G401.6 (cell line): ENCODE measurements around the gene GLB1L3.
"Not testable (repeated sequence)": the region's sequence is repeated elsewhere in the genome, so short reads cannot be mapped to it uniquely, and the experiment has no call there.

ENCODE experiments used
- FAIRE-seq: peaks from 2 replicates; lab custom pipeline; 2012; peaks lifted over from hg19 to GRCh38; lab: Jason Lieb, UNC

GLB1L3 gene

DNA sequence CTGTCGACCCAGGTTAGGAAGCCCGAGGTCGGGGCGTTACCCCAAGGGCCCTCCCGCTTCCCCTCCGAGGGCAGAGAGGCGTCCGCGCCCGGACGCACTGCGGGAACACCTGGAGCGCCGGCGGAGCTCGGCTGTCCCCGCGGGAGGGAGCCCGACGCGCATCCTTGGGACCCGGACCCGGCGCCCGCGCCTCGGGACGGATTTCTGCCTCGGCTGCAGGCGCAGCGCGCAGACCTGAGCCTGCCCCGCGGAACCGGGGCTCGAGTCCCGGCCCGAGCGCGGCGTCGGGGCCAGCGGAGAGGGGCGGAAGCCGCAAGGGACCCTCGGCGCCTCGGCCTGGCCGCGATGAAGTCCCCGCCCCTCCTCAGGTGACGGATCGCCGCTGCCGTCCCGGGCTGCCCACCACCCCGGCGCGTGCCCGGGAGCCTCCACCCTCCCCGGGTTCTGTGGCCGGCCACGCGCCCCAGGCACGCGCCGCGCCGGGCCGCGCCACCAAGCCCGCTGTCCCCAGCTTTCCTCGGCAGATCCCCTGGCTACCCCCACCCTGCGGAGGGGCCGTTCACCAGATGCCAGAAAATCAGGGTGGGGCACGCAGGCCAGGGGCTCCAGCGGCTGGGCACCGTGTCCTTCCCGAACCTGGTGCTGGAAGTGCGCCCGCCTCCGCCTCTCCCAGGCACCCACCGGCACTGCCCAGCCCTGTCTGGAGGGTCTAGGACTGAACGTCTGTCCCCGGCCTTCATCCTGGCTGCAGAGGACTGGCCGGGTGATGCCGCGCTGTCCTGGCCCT is 410 bp downstream of the GLB1L3 start:
- FAIRE-seq: no peak

DNA sequence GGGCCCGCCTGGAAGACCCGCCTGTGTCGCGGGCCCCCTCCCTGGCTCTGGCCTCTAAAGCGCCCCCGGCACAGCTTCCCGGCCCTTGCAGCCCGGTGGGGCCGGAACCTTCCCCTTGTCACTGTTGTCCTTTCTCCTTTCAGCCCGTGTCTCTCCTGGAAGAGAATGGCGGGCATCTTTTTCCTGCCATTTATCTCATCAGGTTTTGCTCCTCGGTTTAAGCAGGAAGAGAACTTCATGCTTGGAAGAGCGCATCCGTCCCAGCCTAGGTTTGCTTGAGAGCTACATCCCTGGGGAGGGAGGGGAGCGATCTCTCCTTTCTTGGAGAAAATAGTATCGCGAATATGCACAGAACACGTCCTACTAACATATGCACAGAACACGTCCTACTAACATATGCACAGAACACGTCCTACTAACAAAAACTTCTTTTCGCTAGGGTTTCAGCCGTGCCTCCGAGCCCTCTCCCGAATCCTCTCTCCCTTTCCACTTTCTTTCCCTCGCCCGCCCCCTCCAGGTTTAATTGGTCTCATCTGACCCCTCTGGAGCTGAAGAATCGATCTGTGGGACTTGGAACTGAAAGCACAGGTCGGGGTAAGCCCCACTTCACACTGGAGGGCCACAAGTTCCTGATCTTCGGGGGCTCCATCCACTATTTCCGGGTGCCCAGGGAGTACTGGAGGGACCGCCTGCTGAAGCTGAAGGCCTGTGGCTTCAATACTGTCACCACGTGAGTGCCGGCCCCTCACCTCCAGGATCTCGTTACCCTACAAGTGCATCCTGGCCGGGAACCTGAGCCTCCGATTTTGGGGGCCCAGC is 1.2 kb downstream of the GLB1L3 start:
- FAIRE-seq: no peak

DNA sequence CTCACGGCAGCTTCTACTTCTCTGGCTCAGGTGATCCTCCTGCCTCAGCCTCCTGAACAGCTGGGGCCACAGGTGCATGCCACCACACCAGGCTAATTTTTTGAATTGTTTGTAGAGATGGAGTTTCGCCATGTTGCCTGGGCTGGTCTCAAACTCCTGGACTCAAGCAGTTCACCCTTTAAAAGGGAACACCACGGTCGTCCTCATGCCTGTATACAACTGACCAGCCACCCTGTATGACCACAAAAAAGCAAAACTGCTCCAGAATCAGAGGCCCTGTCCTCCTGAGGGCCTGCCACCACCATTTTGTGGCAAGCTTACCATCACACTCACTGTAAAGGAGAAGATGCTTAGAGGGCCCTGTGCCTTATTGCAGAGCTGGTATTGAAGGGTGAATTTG is 2.2 kb downstream of the GLB1L3 start:
- no peak for FAIRE-seq

DNA sequence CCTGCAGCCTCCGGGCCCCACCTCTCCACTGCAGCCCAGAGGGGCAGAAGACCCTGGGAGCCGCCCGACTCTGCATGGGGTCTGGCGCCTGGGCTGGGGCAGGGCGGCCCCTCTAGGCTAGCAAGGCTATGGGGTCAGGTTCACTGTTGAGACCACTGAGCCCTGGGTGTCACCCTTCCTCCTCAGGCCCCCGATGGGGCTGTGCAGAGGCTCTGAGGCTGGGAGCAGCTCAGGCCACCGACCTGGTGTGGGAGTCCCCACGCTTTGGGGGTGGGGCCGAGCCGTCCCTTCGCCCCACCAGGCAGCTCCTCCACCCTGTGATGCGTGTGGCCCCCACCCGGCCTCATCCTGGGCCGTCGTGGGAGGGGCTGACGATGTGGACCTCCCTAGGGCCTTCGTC is 5.5 kb downstream of the GLB1L3 start:
- not testable (repeated sequence) for FAIRE-seq

DNA sequence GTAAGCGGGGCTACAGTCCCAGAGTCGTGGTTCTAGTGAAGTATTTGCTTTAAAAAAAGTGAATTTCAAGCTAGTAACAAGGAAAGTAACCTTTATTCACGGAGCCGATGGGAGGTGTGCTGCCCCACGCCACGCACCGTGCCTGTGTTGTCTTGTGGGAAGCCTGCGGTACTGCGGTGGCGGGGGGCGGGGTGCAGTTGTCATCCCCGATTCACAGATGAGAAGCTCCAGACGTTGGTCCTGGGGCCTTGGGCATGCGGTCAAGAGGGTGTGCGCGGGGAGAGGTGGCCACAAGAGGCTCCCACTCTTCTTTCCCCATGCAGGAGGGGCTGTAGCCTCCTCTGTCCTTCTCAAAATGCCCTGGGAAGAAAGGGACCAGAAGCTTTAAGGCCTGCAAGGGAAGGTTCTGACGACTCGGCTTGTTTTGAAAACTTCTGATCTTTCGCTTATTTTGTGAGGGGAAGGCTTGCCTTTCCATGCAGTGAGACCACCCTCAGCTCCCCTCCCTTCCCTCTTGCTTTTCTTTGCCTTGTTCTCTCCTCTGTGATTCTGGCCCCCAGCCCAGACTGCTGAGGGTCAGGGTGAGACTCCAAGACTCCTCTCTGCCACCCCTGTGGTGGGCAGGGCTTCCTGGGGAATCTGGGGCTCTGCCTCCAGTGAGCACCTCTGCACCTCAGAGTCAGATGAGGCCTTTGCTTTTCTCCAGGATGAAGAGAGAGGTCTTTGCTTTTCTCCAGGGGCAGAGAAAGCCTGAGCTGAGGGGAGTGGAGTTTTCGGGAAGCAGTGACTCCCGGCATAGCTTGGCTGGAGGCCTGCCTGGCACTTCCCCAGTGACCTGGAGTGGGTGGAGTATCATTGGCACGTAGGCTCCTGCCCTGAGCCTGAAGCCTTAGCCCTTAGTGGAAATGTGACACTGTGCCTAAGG is 6.2 kb downstream of the GLB1L3 start:
- FAIRE-seq: no peak

DNA sequence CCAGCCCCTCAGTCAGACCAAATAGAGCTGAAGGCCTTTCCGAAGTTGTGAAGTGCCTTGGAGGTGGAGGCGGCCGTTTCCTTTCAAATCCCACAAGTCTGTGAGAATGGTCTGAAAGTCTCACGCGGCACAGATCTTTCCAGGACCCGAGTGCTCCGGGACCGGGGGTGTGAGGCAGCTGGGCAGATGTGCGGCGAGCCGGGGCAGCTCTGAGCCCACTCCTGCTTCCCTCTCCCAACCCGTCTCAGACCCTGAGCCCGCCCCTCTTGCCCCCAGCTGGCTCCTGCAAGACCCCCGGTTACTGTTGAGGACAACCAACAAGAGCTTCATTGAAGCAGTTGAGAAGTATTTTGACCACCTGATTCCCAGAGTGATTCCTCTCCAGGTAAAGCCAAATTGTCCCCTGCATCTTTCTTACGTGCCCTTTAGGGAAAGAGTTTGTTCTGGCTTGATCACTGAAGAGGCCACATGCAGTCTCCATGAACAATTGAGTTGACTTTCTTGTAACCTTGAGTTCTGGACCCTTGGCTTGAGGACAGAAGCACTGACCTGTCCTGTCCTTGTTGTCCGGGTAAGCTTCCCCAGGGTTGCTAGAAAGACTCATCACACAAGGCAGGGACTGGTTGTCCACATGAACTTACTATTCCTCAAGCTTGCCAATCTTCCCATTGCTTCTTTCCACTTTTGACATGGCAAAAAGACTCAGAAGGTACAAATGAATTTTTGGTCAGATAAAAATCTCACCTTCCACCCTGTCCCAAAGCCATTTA is 7.5 kb downstream of the GLB1L3 start:
- no peak for FAIRE-seq

DNA sequence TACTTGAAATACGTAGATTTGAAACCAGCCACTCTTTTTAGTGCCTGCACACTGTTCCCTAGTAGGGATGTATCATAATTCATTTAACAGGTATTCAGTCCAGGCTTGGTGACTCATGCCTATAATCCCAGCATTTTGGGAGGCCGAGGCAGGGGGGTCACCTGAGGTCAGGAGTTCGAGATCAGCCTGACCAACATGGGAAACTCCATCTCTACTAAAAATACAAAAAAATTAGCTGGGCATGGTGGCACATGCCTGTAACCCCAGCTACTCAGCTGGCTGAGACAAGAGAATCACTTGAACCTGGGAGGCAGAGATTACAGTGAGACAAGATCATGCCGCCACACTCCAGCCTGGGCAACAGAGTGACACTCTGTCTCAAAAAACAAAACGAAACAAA is 8.2 kb downstream of the GLB1L3 start:
- FAIRE-seq: not testable (repeated sequence)

DNA sequence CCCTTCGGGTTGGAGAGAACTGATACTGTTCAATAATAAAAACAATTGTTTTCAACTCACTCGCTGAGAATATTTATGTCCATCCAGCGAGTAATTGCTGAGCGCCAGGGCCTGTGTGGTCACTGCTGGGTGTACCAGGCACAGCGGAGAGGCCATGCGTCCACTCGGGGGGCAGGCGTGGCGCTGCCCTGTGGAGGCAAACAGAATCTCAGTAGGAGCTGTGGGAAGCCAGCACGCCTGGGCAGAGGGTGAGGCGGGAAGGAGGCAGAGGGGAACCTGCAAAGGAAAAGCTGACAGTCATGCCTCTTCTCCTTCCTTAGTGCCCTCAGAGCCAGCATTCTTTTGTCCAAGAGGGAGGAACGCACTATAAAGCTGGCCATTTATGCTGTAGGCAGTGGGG is 11.4 kb downstream of the GLB1L3 start:
- FAIRE-seq: no peak

DNA sequence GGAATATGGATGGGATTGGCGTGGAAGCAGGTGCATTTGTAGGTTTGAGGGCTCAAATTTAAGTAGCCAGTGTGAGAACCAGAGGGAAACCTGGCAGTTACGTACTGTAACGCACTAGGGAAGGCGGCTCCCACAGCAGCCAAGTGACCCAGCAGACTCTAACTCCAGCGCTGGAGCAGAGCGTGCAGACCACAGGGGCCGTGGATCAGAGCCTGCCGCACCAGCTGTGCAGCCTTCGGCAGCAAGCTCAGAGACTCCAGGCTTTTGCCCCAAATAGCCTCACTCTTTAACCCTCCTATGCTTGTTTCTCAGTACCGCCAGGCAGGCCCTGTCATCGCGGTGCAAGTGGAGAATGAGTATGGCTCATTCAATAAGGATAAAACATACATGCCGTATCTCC is 12.3 kb downstream of the GLB1L3 start:
- no peak for FAIRE-seq

DNA sequence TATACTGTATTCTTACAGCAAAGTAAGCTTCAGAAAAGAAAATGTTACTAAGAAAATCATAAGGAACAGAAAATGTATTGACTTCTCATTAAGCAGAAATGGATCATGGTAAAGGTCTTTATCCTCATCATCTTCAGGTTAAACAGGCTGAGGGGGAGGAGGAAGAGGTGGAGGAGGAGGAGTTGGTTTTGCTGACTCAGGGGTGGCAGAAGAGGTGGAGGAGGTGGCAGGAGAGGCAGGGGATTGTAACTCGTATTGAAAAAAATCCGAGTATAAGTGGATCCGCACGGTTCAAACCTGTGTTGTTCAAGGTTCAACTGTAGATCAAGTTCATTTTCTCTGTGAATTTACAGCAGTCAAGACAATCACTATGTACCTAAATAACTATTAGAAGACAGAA is 13.0 kb downstream of the GLB1L3 start:
- FAIRE-seq: no peak

DNA sequence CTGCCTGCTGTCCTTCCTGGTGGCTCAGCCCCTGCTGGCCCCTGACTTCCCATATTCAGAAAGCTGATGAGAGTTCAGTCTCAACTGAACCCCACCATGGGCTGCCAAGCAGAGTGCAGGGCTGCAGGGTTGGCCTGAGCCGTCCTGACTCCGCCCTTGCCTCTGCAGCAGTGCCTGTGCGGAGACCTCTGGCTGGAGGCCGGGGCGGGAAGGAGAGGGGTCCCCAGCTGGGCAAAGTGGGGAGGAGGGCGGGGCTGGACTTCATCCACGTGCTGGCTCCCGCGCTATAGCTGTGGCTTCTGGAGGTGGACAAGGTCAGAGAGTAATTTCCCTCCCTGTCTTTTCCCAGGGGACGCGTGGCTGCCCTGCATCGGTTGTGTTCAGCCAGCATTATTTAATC is 13.6 kb downstream of the GLB1L3 start:
- no peak for FAIRE-seq

DNA sequence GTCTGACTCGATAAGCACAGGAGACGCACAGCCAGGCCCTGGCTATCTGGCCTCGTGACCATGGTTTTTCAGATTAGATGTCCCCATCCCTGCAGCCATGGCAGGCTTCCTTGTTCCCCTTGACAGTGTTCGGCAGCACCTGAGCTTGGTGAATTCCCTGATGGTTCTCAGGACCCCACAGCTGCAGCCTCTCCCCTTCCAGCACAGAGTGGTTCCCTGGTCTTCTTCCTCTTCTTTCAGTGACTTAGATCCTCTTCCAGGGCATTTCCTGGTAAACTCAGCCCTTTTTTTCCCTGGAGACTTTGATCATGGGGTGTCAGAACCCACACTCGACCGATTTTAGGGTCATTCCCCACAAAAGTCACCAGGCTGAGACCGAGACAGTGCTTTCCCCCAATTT is 14.5 kb downstream of the GLB1L3 start:
- FAIRE-seq: no peak

DNA sequence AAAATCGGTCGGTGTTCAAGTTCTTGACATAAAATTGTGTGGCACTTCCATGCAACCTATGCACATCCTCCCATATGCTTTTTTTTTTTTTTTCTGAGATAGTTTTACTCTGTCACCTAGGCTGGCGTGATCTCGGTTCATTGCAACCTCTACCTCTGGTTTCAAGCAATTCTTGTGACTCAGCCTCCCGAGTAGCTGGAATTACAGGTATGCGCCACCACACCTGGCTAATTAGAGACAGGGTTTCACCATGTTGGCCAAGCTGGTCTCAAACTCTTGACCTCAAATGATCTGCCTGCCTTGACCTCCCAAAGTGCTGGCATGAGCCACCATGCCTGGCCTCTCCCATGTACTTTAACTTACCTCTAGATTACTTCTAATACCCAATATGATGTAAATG is 15.0 kb downstream of the GLB1L3 start:
- no peak for FAIRE-seq

DNA sequence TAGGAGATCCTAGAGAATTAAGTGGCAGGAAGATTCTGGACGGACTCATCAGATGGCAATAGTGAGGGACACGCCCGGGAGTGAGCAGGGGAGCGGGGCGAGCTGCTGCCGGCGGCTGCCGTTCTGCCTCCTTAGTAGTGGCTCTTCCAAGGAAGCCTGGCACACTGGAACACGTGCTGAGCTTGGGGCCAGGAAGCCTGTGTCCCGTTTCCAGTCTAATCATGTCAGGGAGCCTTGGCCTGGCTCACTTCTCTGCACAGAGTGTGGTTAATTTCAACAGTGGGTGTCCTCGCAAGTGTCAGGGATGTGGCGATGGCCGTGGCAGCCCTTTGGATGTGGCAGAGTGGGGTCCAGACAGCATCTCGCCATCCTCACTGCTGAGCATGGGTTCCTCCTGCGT is 16.5 kb downstream of the GLB1L3 start:
- no peak for FAIRE-seq

DNA sequence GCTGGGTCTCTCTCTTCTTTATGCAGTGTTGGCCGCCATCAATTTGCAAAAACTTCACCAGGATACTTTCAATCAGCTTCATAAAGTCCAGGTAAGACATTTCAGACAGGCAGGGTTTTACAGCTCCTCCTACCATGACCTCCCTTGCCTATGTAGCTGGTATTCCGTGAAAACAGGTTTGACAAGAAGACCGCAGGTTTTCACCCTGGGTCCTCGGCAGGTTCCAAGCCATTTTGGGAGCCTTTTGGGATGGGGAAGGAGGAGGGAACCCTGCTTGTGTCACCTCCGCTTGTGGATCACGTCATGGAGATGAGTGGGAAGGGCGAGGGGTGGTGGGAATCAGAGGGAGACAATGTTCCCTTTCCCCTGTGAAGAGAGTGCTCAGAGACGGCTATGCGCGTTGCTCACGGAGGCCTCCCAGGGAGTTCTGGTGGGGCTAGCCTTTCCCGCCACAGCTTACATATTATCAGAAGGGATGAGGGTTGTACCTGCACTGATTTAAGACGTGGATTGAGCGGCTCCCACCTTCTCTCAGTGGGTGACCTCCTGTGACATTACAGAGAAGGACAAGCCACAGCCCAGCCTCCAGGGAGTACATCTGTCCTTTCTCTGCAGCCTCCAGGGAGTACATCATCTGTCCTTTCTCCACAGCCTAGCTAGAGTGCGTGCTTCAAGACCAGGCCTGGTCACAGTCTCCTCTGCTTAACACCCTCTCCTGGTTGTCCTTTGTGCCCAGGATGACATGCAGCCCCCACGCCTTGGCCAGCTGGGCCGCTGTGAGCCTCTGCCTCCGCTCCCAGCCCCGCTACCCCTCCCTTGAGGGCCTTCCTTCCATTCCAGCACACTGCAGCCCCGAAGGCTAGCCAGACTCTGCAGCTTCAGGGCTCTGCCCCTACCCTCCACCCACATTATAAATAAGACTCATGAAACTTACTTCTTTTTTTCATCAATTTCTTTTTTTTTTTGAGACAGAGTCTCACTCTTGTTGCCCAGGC is 17.2 kb downstream of the GLB1L3 start:
- FAIRE-seq: no peak

DNA sequence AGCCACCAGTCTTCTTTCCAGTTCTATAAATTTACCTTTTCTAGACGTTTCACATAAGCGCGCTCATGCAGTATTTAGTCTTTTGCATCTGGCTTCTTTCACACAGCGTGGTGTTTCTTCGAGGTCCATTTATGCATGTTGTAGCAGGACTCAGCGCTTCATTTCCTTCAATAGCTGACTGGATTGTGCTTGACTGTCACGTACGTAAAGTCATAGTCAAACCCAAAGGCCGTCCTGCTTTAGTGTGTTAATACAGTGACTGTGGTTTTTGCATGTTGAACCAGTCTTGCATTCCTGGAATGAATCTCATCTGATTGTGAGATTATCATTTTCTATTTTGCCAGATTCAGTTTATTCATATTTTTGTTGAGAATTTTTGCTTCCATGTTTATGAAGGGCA is 18.5 kb downstream of the GLB1L3 start:
- FAIRE-seq: no peak

DNA sequence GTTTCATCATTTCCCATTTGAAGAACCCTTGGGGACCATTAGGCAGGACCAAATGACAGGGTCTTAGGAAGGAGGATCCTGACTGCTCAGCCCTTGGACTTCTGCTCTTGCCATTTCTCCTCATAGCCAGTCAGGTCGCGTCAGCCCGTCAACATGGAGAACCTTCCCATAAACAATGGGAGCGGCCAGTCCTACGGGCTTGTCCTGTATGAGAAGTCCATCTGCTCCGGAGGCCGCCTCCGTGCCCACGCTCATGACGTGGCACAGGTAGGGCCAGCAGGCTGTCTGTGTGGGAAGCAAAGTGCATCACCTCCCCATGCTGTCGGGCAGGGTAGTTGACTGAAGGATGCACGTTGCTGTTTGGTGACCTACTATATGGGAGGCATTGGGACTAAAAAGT is 36.0 kb downstream of the GLB1L3 start:
- FAIRE-seq: no peak

DNA sequence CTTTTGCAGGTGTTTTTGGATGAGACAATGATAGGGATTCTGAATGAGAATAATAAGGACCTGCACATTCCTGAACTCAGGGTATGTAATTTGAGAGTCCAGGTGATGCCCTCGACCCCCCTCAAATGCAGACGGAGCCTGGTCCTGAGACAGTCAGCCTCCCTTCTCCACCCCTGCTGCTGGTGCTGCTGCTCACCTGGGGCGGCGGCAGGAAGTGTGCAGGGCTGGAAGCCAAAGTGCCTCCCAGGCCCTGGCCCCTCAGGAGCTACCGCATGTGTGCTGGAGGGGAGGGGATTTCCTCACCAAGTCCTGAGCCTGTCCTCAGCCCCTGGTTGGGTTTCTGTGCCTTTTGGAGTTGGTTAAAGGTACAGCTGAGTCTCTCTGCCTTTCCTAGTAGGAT is 36.6 kb downstream of the GLB1L3 start:
- no peak for FAIRE-seq

DNA sequence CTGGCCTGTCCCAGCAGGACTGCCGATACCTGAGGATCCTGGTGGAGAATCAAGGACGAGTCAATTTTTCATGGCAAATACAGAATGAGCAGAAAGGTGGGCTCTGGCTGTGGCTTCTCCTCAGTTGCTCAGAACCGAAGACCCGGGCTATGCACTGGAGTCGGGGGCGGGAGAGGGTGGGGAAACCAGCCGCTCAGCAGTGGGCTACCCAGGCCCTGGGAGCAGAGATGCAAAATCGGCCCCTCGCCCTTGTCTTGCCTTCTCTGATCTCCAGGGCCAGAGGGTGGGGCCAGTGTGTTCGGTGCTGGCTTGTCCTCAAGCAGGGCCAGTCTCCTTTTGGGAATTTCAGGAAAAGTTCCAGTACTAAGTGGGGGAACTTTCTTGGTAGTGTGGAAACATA is 37.2 kb downstream of the GLB1L3 start:
- no peak for FAIRE-seq

DNA sequence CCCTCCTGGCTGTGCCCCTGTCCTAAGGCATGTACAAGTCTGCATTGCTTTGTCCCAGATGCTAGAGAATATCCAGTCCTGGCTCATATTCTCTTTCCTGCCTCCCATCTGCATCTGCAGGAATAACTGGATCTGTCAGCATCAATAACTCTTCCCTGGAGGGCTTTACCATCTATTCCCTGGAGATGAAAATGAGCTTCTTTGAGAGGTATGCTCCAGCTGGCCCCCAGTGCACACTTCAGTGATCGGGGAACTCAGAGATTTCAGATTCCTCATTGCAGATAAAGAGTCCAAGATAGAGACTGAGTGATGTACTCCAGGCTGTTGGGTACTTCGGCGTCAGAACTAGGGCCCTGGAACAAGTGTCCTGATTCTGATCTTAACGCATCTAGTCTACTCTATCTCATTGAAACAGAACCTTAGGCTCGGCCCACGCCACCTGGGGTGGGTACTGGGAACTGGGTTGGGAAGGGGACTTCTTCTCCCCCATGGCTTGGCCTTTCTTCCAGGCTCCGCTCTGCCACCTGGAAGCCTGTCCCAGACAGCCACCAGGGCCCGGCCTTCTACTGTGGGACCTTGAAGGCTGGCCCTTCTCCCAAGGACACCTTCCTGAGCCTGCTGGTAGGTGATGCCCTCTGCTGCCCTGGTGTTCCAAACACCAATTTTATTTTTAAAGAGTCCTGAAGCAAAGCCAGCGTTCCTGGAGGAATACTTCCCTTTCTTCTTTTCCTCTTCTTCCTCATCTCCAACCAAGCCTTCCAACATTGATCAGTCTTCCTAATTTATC is 37.8 kb downstream of the GLB1L3 start:
- no peak for FAIRE-seq
